Measurements from ENCODE around the gene PRM3. TPM values are rescaled to one million over a fixed set of nuclear protein-coding genes. Genes with fewer than 3 reads are reported as not detected.

PRM3 gene
- total and polyA plus RNA-seq, 8 donors: not detected

- intact Hi-C loops (cut with DNase I): no loop called here
- no peak for TF ChIP-seq CTCF (IDR thresholded peaks at IDR 0.05)
- Histone ChIP-seq H3K27me3 (no peaks in the 10 kb centered on the region), H3K27ac (no peak overlapping the region), H3K9me3 (no peaks in the 10 kb centered on the region), H3K36me3 (no peaks in the 10 kb centered on the region), H3K4me1 (peaks cover 0 to 3% (median 0%) of the 10 kb centered on the region in 3 donors), H3K4me3 (no peak overlapping the region)
- 92 to 93% methylated on average over 13 of the region's 13 CpGs for whole genome bisulfite sequencing, 2 donors
- ATAC-seq (no peak), FAIRE-seq (no peak), DNase-seq (no peak)
Observed at GRCh38 chr16:11234884-11235702, 38.3 kb downstream of the PRM3 start.

GRCh38 chr16:11233727-11234376 lies 39.6 kb downstream of the PRM3 start:
- 87 to 94% methylated on average over 8 of the region's 8 CpGs for WGBS, 2 donors
- ATAC-seq: no peak
- FAIRE-seq: no peak
- Histone ChIP-seq H3K9me3 (no peaks in the 10 kb centered on the region), H3K27me3 (no peaks in the 10 kb centered on the region), H3K4me1 (peaks cover 0 to 3% (median 0%) of the 10 kb centered on the region in 3 donors), H3K27ac (no peak overlapping the region), H3K36me3 (no peaks in the 10 kb centered on the region), H3K4me3 (no peak overlapping the region)
- intact Hi-C loops (cut with DNase I): no loop called here
- DNase-seq: no peak
- no peak for TF ChIP-seq CTCF (IDR thresholded peaks at IDR 0.05)

- DNase-seq (no peak), FAIRE-seq (no peak), ATAC-seq (peak in 2 of 4 donors; percentile 23 to 33)
- Histone ChIP-seq H3K36me3 (no peaks in the 10 kb centered on the region), H3K27ac (no peak overlapping the region), H3K4me1 (peaks cover 0 to 3% (median 0%) of the 10 kb centered on the region in 3 donors), H3K4me3 (no peak overlapping the region), H3K27me3 (no peaks in the 10 kb centered on the region), H3K9me3 (no peaks in the 10 kb centered on the region)
- TF ChIP-seq CTCF (IDR thresholded peaks at IDR 0.05): no peak
- 71 to 72% methylated on average over 35 of the region's 35 CpGs for WGBS, 2 donors
- intact Hi-C loops (cut with DNase I): no loop called here
Observed at GRCh38 chr16:11232852-11233726, 40.3 kb downstream of the PRM3 start.

- no peak for DNase-seq
- no peak overlapping the region for H3K4me3 ChIP-seq
- TF ChIP-seq CTCF (IDR thresholded peaks at IDR 0.05): no peak
- intact Hi-C loops (cut with DNase I): no loop called here
- H3K36me3 ChIP-seq: no peaks in the 10 kb centered on the region
- 90 to 98% methylated on average over 2 of the region's 3 CpGs for WGBS, 2 donors
- no peak overlapping the region for H3K27ac ChIP-seq
- H3K9me3 ChIP-seq: no peaks in the 10 kb centered on the region
- peaks cover 0 to 3% (median 0%) of the 10 kb centered on the region in 3 donors for H3K4me1 ChIP-seq
- ATAC-seq: no peak
- no peaks in the 10 kb centered on the region for H3K27me3 ChIP-seq
- FAIRE-seq: no peak
Observed at GRCh38 chr16:11232302-11232851, 41.1 kb downstream of the PRM3 start.

All from pancreas (tissue), 10 donors.